Esophagus muscularis mucosa (tissue), 4 donors: ENCODE measurements around the gene VWC2. TPM values are rescaled to one million over a fixed set of nuclear protein-coding genes. Genes with fewer than 3 reads are reported as not detected.

Source experiments
- DNase-seq: peaks from one replicate; pipeline ENCODE4 v3.0.0-alpha.2; 2017; ENCODE audit errors: extremely low spot score
- H3K27ac ChIP-seq, 4 donors: fragments of 200-600 bp; sonication (generic); replicated peaks in 1 of 4; 1 replicate in 3 of 4; 2 replicates in 1 of 4; pipeline ENCODE4 v1.5.1; 2016 to 2019; ENCODE audit warnings: mild to moderate bottlenecking in 1 of 4
- H3K27me3 ChIP-seq, 4 donors: fragments of 200-600 bp; sonication (generic); one replicate each; pipeline versions ENCODE4 v1.5.1 to v1.6.0; 2016 to 2019
- H3K36me3 ChIP-seq, 4 donors: fragments of 200-600 bp; sonication (generic); one replicate each; pipeline ENCODE4 v1.5.1; 2016 to 2019
- H3K4me1 ChIP-seq, 4 donors: fragments of 200-600 bp; sonication (generic); one replicate each; pipeline ENCODE4 v1.5.1; 2016 to 2019
- H3K4me3 ChIP-seq, 4 donors: fragments of 200-600 bp; sonication (generic); 1 replicate in 2 of 4; 2 replicates in 2 of 4; pipeline ENCODE4 v1.5.1; 2016 to 2019; ENCODE audit warnings: mild to moderate bottlenecking in 4 of 4, moderate library complexity in 1 of 4
- H3K9me3 ChIP-seq, 4 donors: fragments of 200-600 bp; sonication (generic); 1 replicate in 3 of 4; 2 replicates in 1 of 4; pipeline ENCODE4 v1.5.1; 2016 to 2019
- EP300 ChIP-seq: sonication (generic); formaldehyde crosslinking; IDR thresholded peaks from one replicate; pipeline ENCODE4 v1.6.1; 2017; ENCODE audit warnings: antibody characterized with exemption
- POLR2A ChIP-seq: fragments of 450-650 bp; IDR thresholded peaks from one replicate; pipeline ENCODE4 v1.6.1; 2017; ENCODE audit warnings: antibody characterized with exemption, moderate library complexity, mild to moderate bottlenecking, low read depth
- POLR2AphosphoS5 ChIP-seq, 2 donors: sonication (generic); formaldehyde crosslinking; IDR thresholded peaks; one replicate each; pipeline ENCODE4 v1.6.1; 2017; ENCODE audit warnings: antibody characterized with exemption in 2 of 2
- WGBS: methylation state at CpG from one replicate; pipeline ENCODE4 v1.1.5; 2018; 5-methylcytosine and 5-hydroxymethylcytosine counted together
- intact Hi-C: fragments of 100-400 bp; cut with DNase I; formaldehyde crosslinking; loops from one replicate; pipeline ENCODE4 v1.15.1; 2023
- total RNA-seq, 4 donors: library from RNA; depleted of rRNA; stranded (reverse); fragments of >200 nt; gene quantifications; one replicate each; pipeline versions ENCODE4 v1.1.0 to v1.2.1, GENCODE V29; 2016
- TF ChIP-seq, protein P1 (sequence below), 3 experiments: fragments of 200-600 bp in 2 of 3; fragments of 450-650 bp in 1 of 3; sonication (generic) in 2 of 3; IDR thresholded peaks; one replicate each; pipeline ENCODE4 v1.5.1; 2017 to 2019; ENCODE audit warnings: antibody characterized with exemption in 3 of 3, mild to moderate bottlenecking in 2 of 3, moderate library complexity in 1 of 3

Gene VWC2
- total RNA-seq, 4 donors from 2014 or later: under 0.01 to 0.17 (median 0.06) TPM; not detected in 1

DNA sequence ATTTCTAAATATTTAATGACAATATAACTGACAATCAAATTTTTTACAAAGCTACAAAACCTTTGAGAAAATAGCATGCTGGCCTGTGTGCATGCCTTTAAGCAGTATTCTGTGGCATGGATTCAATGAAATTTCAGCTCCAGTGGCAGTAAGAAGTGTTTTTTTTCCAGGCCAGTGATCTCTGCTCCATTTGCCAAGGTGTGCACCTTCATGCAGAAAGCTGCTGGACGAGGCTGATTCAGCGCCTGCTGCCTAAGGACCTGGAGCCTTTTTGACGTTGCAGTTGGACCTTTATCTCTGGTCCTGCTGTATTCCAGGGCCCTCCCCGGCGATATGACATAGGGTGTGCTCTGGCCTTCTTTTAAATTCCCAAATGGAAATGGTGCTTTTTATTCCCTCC lies 26.6 kb downstream of the VWC2 start:
- H3K9me3 ChIP-seq: no peaks in the 10 kb centered on the region
- no peak overlapping the region for H3K4me3 ChIP-seq
- peaks cover 0 to 5% (median 0%) of the 10 kb centered on the region in 4 donors for H3K4me1 ChIP-seq
- H3K27ac ChIP-seq: no peak overlapping the region
- TF ChIP-seq, protein P1, sequence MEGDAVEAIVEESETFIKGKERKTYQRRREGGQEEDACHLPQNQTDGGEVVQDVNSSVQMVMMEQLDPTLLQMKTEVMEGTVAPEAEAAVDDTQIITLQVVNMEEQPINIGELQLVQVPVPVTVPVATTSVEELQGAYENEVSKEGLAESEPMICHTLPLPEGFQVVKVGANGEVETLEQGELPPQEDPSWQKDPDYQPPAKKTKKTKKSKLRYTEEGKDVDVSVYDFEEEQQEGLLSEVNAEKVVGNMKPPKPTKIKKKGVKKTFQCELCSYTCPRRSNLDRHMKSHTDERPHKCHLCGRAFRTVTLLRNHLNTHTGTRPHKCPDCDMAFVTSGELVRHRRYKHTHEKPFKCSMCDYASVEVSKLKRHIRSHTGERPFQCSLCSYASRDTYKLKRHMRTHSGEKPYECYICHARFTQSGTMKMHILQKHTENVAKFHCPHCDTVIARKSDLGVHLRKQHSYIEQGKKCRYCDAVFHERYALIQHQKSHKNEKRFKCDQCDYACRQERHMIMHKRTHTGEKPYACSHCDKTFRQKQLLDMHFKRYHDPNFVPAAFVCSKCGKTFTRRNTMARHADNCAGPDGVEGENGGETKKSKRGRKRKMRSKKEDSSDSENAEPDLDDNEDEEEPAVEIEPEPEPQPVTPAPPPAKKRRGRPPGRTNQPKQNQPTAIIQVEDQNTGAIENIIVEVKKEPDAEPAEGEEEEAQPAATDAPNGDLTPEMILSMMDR (IDR thresholded peaks at IDR 0.05): no peak
- TF ChIP-seq EP300: no peak
- TF ChIP-seq POLR2AphosphoS5 (IDR thresholded peaks at IDR 0.05): no peak
- no peak for TF ChIP-seq POLR2A
- DNase-seq: no peak
- intact Hi-C loops: no loop called here
- no peaks in the 10 kb centered on the region for H3K36me3 ChIP-seq
- 96% methylated on average over 3 of the region's 5 CpGs for WGBS
- peaks cover 0 to 8% (median 0%) of the 10 kb centered on the region in 4 donors for H3K27me3 ChIP-seq

GRCh38 chr7:49802600-49802999 lies 29.2 kb downstream of the VWC2 start:
- intact Hi-C loops: no loop called here
- H3K27me3 ChIP-seq: peaks cover 0 to 8% (median 0%) of the 10 kb centered on the region in 4 donors
- H3K27ac ChIP-seq: no peak overlapping the region
- H3K4me3 ChIP-seq: no peak overlapping the region
- TF ChIP-seq EP300: no peak
- TF ChIP-seq, protein P1 (IDR thresholded peaks at IDR 0.05): no peak
- TF ChIP-seq POLR2A: no peak
- no peak for TF ChIP-seq POLR2AphosphoS5 (IDR thresholded peaks at IDR 0.05)
- H3K9me3 ChIP-seq: no peaks in the 10 kb centered on the region
- peaks cover 0 to 5% (median 0%) of the 10 kb centered on the region in 4 donors for H3K4me1 ChIP-seq
- no peak for DNase-seq
- no peaks in the 10 kb centered on the region for H3K36me3 ChIP-seq
- WGBS: 79% methylated on average over 15 of the region's 15 CpGs

DNA sequence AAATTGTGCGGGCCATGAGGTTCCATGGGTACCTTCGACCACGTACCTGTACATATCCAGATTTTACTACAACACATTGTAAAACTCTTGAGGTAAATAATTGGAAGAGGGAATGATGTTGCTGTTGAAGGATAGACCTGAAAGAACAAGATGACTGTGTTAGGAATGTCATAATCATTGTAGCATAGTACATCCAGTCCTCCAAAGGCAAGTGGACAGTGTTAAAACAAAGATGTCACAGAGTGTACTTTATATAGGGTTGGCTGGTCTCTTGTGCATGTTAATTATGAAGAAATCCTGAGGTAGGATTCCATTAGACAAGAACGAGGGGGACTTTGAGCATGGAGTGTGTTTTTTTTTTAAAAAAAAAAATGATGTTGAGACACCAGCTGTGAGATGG lies 30.4 kb downstream of the VWC2 start:
- no peak for DNase-seq
- Histone ChIP-seq H3K4me1 (no peaks in the 10 kb centered on the region), H3K9me3 (no peaks in the 10 kb centered on the region), H3K27ac (no peak overlapping the region), H3K27me3 (peaks cover 0 to 8% (median 0%) of the 10 kb centered on the region in 4 donors), H3K36me3 (no peaks in the 10 kb centered on the region), H3K4me3 (no peak overlapping the region)
- whole genome bisulfite sequencing: 85% methylated on average over 4 of the region's 4 CpGs
- intact Hi-C loops: no loop called here
- TF ChIP-seq, protein P1 (IDR thresholded peaks at IDR 0.05): no peak
- TF ChIP-seq POLR2A (no peak), POLR2AphosphoS5 (IDR thresholded peaks at IDR 0.05) (no peak), EP300 (no peak)

DNA sequence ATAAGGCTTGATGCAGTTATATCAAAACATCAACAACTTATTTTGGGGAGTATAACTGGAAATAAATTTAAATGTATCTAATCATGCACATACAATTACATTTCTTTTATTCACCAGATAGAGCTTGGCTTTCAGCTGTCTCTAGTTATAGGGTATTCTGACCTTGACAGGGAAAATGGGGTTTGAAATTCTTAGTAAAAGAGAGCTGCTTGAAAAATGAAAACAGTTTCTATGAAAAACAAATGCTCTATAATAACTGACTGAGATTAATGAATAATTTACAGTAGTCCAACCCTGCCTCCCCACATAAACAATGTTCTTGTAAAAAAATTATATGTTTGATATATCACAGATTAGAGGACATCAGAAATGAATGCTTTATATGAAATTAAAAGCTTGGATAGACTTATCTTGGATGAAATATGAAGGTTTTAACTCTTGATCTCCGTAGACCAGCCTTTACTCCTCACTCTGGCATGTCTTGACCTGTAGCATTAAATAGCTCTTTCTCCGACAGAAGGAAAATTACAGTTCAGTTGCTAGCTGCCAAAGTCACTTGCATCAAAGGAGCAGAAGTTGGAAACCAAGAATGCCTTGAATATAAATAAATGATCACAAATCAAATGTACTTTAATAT lies 32.1 kb downstream of the VWC2 start:
- Histone ChIP-seq H3K9me3 (no peaks in the 10 kb centered on the region), H3K36me3 (no peaks in the 10 kb centered on the region), H3K4me3 (no peak overlapping the region), H3K27ac (no peak overlapping the region), H3K27me3 (peaks cover 0 to 8% (median 0%) of the 10 kb centered on the region in 4 donors), H3K4me1 (no peaks in the 10 kb centered on the region)
- no peak for TF ChIP-seq EP300
- intact Hi-C loops: no loop called here
- no peak for DNase-seq
- WGBS: 34% methylated on average over 2 of the region's 2 CpGs

GRCh38 chr7:49812534-49812933 lies 39.1 kb downstream of the VWC2 start:
- Histone ChIP-seq H3K4me1 (peaks cover 0 to 4% (median 0%) of the 10 kb centered on the region in 4 donors), H3K27me3 (no peaks in the 10 kb centered on the region), H3K27ac (no peak overlapping the region), H3K36me3 (no peaks in the 10 kb centered on the region), H3K4me3 (no peak overlapping the region), H3K9me3 (no peaks in the 10 kb centered on the region)
- no peak for DNase-seq
- no peak for TF ChIP-seq POLR2AphosphoS5 (IDR thresholded peaks at IDR 0.05)
- no peak for TF ChIP-seq POLR2A
- TF ChIP-seq, protein P1 (IDR thresholded peaks at IDR 0.05): no peak
- intact Hi-C loops: no loop called here
